Kidney (tissue), 14 donors: Measurements from ENCODE around the gene HDAC11. TPM values are rescaled to one million over a fixed set of nuclear protein-coding genes. Genes with fewer than 3 reads are reported as not detected.
A peak's percentile ranks its signal among the peaks of the same experiment; 100 is the strongest.
"Not testable (repeated sequence)": the region's sequence is repeated elsewhere in the genome, so short reads cannot be mapped to it uniquely, and the experiment has no call there.

Experiments used
- DNase-seq, 5 donors: peaks; one replicate each; pipeline ENCODE4 v3.0.0-alpha.2; 2013 to 2020
- FAIRE-seq: peaks from 2 replicates; lab custom pipeline; 2012; peaks lifted over from hg19 to GRCh38; lab: Jason Lieb, UNC
- H3K27ac ChIP-seq, 2 donors: one replicate each; pipeline ENCODE4 v1.7.0; 2013; ENCODE audit warnings: low read depth in 2 of 2, low read length in 2 of 2, inconsistent platforms in 1 of 2
- H3K27me3 ChIP-seq: one replicate; pipeline ENCODE4 v1.7.1; 2013; ENCODE audit warnings: low read length, inconsistent platforms; ENCODE audit not compliant: control insufficient read depth, insufficient read depth
- H3K36me3 ChIP-seq, 3 donors: one replicate each; pipeline versions ENCODE4 v1.7.0 to v1.7.1; 2013; ENCODE audit warnings: low read length in 3 of 3, control low read depth in 1 of 3, inconsistent platforms in 1 of 3; ENCODE audit not compliant: insufficient read depth in 3 of 3, control insufficient read depth in 2 of 3
- H3K4me1 ChIP-seq, 3 donors: one replicate each; pipeline versions ENCODE4 v1.7.0 to v1.7.1; 2013; ENCODE audit warnings: low read length in 3 of 3, inconsistent platforms in 1 of 3, low read depth in 1 of 3; ENCODE audit not compliant: control insufficient read depth in 2 of 3, insufficient read depth in 2 of 3
- H3K4me3 ChIP-seq, 3 donors: one replicate each; pipeline versions ENCODE4 v1.7.0 to v1.8.1; 2013; ENCODE audit warnings: low read length in 3 of 3, control low read depth in 1 of 3, inconsistent platforms in 1 of 3
- H3K9ac ChIP-seq, 3 donors: one replicate each; pipeline versions ENCODE4 v1.7.0 to v1.7.1; 2013; ENCODE audit warnings: low read length in 3 of 3, control low read depth in 1 of 3, inconsistent platforms in 1 of 3
- H3K9me3 ChIP-seq, 3 donors: one replicate each; pipeline versions ENCODE4 v1.7.0 to v1.7.1; 2013; ENCODE audit warnings: low read length in 3 of 3, control low read depth in 1 of 3, inconsistent platforms in 1 of 3; ENCODE audit not compliant: control insufficient read depth in 2 of 3, insufficient read depth in 1 of 3
- CTCF ChIP-seq: IDR thresholded peaks from 3 replicates; pipeline ENCODE4 v1.5.1; 2012; ENCODE audit warnings: mild to moderate bottlenecking, moderate library complexity, borderline replicate concordance; ENCODE audit not compliant: insufficient read depth; ENCODE audit errors: extremely low read depth
- intact Hi-C: fragments of 100-400 bp; cut with DNase I; formaldehyde crosslinking; loops from one replicate; pipeline ENCODE4 v1.11.1; 2022
- polyA plus RNA-seq: library from polyadenylated mRNA; stranded (reverse); fragments of 350-450 nt; fragmentation: Illumina TruSeq; extraction: RNeasy Lipid Tissue Mini Kit (QIAGEN cat#74804); gene quantifications from one replicate; pipeline ENCODE4 v1.2.3, GENCODE V29; 2014; ENCODE audit warnings: low read depth, low replicate concordance; ENCODE audit not compliant: insufficient read depth
- total RNA-seq: library from RNA; stranded (reverse); fragmentation: NEBNext Ultra II Directional; extraction: Animal tissue kit (Norgen Biotek cat#: 25700); gene quantifications from one replicate; pipeline ENCODE4 v1.2.1, GENCODE V29; 2021
- donor health status: control.
- donor health status: control.
- donor health status: control.
- donor health status: control.
- donor health status: control.
- donor health status: DM: yes; HTN: yes; CAD: no.
- donor health status: Normal renal cell carcinoma (clear cell type).

Gene HDAC11
- total and polyA plus RNA-seq, 2 donors from 2014 or later, result 28.3 to 43.7 TPM

- FAIRE-seq, result no peak
Observed at GRCh38 chr3:13521309-13521708, 41.2 kb downstream of the HDAC11 start.

GRCh38 chr3:13521749-13522148 is 41.6 kb downstream of the HDAC11 start:
- H3K27ac ChIP-seq, H3K4me1 ChIP-seq, H3K27me3 ChIP-seq, intact Hi-C loops, H3K36me3 ChIP-seq, H3K4me3 ChIP-seq, DNase-seq, FAIRE-seq, H3K9ac ChIP-seq, H3K9me3 ChIP-seq: not testable (repeated sequence)

More at GRCh38 chr3:13521309-13521708, 41.2 kb downstream of the HDAC11 start:
- Histone ChIP-seq H3K4me3 (no peak overlapping the region), H3K27ac (no peak overlapping the region), H3K36me3 (no peaks in the 10 kb centered on the region), H3K9me3 (no peaks in the 10 kb centered on the region), H3K4me1 (no peaks in the 10 kb centered on the region), H3K27me3 (no peaks in the 10 kb centered on the region), H3K9ac (no peak overlapping the region)
- no peak for TF ChIP-seq CTCF
- no peak for DNase-seq
- intact Hi-C loops, result no loop called here

GRCh38 chr3:13522236-13522635 is 42.1 kb downstream of the HDAC11 start:
- Histone ChIP-seq H3K9ac (no peak overlapping the region), H3K4me3 (no peak overlapping the region), H3K36me3 (no peaks in the 10 kb centered on the region), H3K4me1 (no peaks in the 10 kb centered on the region), H3K27ac (no peak overlapping the region), H3K9me3 (no peaks in the 10 kb centered on the region), H3K27me3 (no peaks in the 10 kb centered on the region)
- DNase-seq (peak in 1 of 5 donors; percentile 19), FAIRE-seq (no peak)
- intact Hi-C loops, result no loop called here
- no peak for TF ChIP-seq CTCF

- Histone ChIP-seq H3K4me3 (no peak overlapping the region), H3K9ac (no peak overlapping the region), H3K27me3 (no peaks in the 10 kb centered on the region), H3K36me3 (no peaks in the 10 kb centered on the region), H3K4me1 (no peaks in the 10 kb centered on the region), H3K27ac (no peak overlapping the region), H3K9me3 (no peaks in the 10 kb centered on the region)
- intact Hi-C loops, result no loop called here
- DNase-seq (no peak), FAIRE-seq (no peak)
- TF ChIP-seq CTCF, result no peak
Observed at GRCh38 chr3:13524979-13525669, 45.0 kb downstream of the HDAC11 start.
